ENCODE data around the gene ELF1.

DNA sequence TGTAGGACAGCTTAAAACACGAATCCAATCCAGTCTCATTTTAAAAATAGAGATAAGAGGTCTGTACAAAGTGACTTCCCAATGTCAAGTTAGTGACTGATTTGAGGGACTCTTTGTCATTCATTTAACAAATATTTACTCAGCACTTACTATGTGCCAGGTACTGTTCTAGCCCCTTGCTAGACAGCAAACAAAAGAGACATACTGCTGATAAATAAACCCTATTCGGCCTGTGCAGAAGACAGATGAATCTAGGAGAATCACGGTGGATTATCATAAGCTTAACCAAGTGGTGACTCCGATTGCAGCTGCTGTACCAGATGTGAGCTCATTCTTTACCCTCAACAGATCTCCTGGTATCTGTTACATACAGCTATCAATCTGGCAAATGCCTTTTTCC, 6.4 kb upstream of the ELF1 start:
- TF ChIP-seq, protein P1, sequence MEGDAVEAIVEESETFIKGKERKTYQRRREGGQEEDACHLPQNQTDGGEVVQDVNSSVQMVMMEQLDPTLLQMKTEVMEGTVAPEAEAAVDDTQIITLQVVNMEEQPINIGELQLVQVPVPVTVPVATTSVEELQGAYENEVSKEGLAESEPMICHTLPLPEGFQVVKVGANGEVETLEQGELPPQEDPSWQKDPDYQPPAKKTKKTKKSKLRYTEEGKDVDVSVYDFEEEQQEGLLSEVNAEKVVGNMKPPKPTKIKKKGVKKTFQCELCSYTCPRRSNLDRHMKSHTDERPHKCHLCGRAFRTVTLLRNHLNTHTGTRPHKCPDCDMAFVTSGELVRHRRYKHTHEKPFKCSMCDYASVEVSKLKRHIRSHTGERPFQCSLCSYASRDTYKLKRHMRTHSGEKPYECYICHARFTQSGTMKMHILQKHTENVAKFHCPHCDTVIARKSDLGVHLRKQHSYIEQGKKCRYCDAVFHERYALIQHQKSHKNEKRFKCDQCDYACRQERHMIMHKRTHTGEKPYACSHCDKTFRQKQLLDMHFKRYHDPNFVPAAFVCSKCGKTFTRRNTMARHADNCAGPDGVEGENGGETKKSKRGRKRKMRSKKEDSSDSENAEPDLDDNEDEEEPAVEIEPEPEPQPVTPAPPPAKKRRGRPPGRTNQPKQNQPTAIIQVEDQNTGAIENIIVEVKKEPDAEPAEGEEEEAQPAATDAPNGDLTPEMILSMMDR (IDR thresholded peaks at IDR 0.05; ENCODE audit: control extremely low read depth in 1 of 3, insufficient read depth in 1 of 3, low read depth in 1 of 3, low read length in 3 of 3): no peak
- TF ChIP-seq SUZ12 (IDR thresholded peaks at IDR 0.05; ENCODE audit: low read length): no peak
- no peak for TF ChIP-seq EZH2 (IDR thresholded peaks at IDR 0.05; ENCODE audit: low read depth, low read length, severe bottlenecking)
- no peak for TF ChIP-seq JUND (IDR thresholded peaks at IDR 0.05; ENCODE audit: low read length)
- no peak for TF ChIP-seq SP1 (IDR thresholded peaks at IDR 0.05; ENCODE audit: low read depth, low read length)
- TF ChIP-seq EP300 (IDR thresholded peaks at IDR 0.05; ENCODE audit: borderline replicate concordance in 1 of 2, low read depth in 2 of 2, low read length in 2 of 2): no peak
- TF ChIP-seq SIRT6 (IDR thresholded peaks at IDR 0.05; ENCODE audit: low read length): no peak
- TF ChIP-seq SRF (IDR thresholded peaks at IDR 0.05; ENCODE audit: low read depth, low read length): no peak
- TF ChIP-seq ZNF274 (IDR thresholded peaks at IDR 0.05; ENCODE audit: borderline replicate concordance, extremely low read depth, low read length): no peak
- TF ChIP-seq POLR2A (IDR thresholded peaks at IDR 0.05; ENCODE audit: control extremely low read depth in 1 of 2, low read depth in 2 of 2, low read length in 2 of 2): no peak
- TF ChIP-seq, protein P2, sequence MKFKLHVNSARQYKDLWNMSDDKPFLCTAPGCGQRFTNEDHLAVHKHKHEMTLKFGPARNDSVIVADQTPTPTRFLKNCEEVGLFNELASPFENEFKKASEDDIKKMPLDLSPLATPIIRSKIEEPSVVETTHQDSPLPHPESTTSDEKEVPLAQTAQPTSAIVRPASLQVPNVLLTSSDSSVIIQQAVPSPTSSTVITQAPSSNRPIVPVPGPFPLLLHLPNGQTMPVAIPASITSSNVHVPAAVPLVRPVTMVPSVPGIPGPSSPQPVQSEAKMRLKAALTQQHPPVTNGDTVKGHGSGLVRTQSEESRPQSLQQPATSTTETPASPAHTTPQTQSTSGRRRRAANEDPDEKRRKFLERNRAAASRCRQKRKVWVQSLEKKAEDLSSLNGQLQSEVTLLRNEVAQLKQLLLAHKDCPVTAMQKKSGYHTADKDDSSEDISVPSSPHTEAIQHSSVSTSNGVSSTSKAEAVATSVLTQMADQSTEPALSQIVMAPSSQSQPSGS (IDR thresholded peaks at IDR 0.05; ENCODE audit: low read length): no peak
- TF ChIP-seq RBBP5 (IDR thresholded peaks at IDR 0.05; ENCODE audit: borderline replicate concordance, low read depth, low read length): no peak
- TF ChIP-seq POLR2AphosphoS5 (IDR thresholded peaks at IDR 0.05; ENCODE audit: low read depth, low read length): no peak
